H1 (cell line): ENCODE measurements around the gene RABEPK.

Experiments
- ASH2L ChIP-seq: fragments of 200-600, 300-600 bp; sonication (generic); IDR thresholded peaks from one replicate; pipeline ENCODE4 v1.7.1; 2017; ENCODE audit warnings: low read length
- CHD1 ChIP-seq: IDR thresholded peaks from 2 replicates; pipeline ENCODE4 v1.6.1; 2012; ENCODE audit warnings: low read depth, low read length, improper control_type of control experiment
- EGR1 ChIP-seq: IDR thresholded peaks from 2 replicates; pipeline ENCODE4 v1.6.1; 2011; ENCODE audit warnings: low read depth, low read length, borderline replicate concordance
- EZH2 ChIP-seq: fragments of 200-600 bp; sonication (generic); IDR thresholded peaks from 2 replicates; pipeline ENCODE4 v1.7.1; 2012; ENCODE audit warnings: low read depth, mild to moderate bottlenecking, moderate library complexity, low read length, inconsistent platforms; ENCODE audit not compliant: severe bottlenecking
- HDAC6 ChIP-seq: IDR thresholded peaks from one replicate; pipeline ENCODE4 v1.7.1; 2012; ENCODE audit warnings: low read depth, mild to moderate bottlenecking, inconsistent platforms, low read length, moderate library complexity
- JUN ChIP-seq: IDR thresholded peaks from 2 replicates; pipeline ENCODE4 v1.6.1; 2011; ENCODE audit warnings: low read depth, mild to moderate bottlenecking, improper control_type of control experiment, low read length
- POLR2A ChIP-seq, 2 experiments: IDR thresholded peaks; 1 replicate in 1 of 2; 2 replicates in 1 of 2; pipeline ENCODE4 v1.6.1; 2011; ENCODE audit warnings: low read depth in 2 of 2, low read length in 2 of 2, mild to moderate bottlenecking in 2 of 2; ENCODE audit errors: control extremely low read depth in 1 of 2
- POLR2AphosphoS5 ChIP-seq: IDR thresholded peaks from 2 replicates; pipeline ENCODE4 v1.6.1; 2011; ENCODE audit warnings: low read depth, low read length
- RAD21 ChIP-seq, 2 experiments: IDR thresholded peaks in 1 of 2; conservative IDR thresholded peaks in 1 of 2; 2 replicates each; pipeline ENCODE4 v1.6.1; 2011; ENCODE audit warnings: low read depth in 2 of 2, low read length in 2 of 2, improper control_type of control experiment in 1 of 2, inconsistent platforms in 1 of 2, mild to moderate bottlenecking in 1 of 2, moderate library complexity in 1 of 2
- SP1 ChIP-seq: IDR thresholded peaks from 2 replicates; pipeline ENCODE4 v1.6.1; 2011; ENCODE audit warnings: low read depth, low read length
- TF ChIP-seq, protein P1 (sequence below), 3 experiments: IDR thresholded peaks; 1 replicate in 2 of 3; 2 replicates in 1 of 3; pipeline versions ENCODE4 v1.5.1 to v1.6.1; 2011; ENCODE audit warnings: low read length in 3 of 3, mild to moderate bottlenecking in 3 of 3, inconsistent platforms in 2 of 3, low read depth in 1 of 3, moderate library complexity in 1 of 3; ENCODE audit not compliant: insufficient read depth in 1 of 3; ENCODE audit errors: control extremely low read depth in 1 of 3

DNA sequence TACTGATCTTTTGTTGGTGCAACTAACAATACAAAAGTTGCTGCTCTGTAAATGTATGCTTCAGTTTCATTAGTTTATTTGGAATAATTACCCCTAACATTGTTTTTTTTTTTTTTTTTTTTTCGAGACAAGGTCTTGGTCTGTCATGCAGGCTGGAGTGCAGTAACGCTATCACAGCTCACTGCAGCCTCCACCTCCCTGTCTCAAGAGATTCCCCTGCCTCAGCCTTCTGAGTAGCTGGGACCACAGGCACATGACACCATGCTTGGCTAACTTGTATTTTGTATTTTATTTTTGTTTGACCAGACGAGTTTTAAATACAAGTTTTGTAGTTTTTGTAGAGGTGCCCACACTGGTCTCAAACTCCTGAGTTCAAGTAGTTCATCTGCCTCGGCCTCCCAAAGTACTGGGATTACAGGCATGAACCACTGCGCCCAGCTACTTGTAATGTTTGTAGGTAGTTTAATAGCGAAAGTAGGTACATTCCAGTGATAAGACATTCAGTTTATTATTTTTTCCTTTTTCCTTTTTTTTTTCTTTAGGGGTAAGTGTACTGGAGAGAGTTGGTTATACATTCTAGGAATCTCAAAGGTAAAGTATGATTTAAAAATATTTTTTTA, 68.2 kb downstream of the RABEPK start:
- TF ChIP-seq, protein P1, sequence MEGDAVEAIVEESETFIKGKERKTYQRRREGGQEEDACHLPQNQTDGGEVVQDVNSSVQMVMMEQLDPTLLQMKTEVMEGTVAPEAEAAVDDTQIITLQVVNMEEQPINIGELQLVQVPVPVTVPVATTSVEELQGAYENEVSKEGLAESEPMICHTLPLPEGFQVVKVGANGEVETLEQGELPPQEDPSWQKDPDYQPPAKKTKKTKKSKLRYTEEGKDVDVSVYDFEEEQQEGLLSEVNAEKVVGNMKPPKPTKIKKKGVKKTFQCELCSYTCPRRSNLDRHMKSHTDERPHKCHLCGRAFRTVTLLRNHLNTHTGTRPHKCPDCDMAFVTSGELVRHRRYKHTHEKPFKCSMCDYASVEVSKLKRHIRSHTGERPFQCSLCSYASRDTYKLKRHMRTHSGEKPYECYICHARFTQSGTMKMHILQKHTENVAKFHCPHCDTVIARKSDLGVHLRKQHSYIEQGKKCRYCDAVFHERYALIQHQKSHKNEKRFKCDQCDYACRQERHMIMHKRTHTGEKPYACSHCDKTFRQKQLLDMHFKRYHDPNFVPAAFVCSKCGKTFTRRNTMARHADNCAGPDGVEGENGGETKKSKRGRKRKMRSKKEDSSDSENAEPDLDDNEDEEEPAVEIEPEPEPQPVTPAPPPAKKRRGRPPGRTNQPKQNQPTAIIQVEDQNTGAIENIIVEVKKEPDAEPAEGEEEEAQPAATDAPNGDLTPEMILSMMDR (IDR thresholded peaks at IDR 0.05; ENCODE audit: control extremely low read depth in 1 of 3, insufficient read depth in 1 of 3, low read depth in 1 of 3, low read length in 3 of 3), result no peak
- TF ChIP-seq POLR2A (IDR thresholded peaks at IDR 0.05; ENCODE audit: control extremely low read depth in 1 of 2, low read depth in 2 of 2, low read length in 2 of 2) (no peak), JUN (no peak), EZH2 (no peak), ASH2L (no peak), HDAC6 (no peak), RAD21 (IDR thresholded peaks at IDR 0.05 in 1 of 2, conservative IDR thresholded peaks at IDR 0.05 in 1 of 2; ENCODE audit: low read depth in 2 of 2, low read length in 2 of 2) (no peak), SP1 (no peak), POLR2AphosphoS5 (no peak), EGR1 (no peak), CHD1 (no peak)
